SK-N-SH (cell line): ENCODE measurements around the gene KLHDC7B. TPM values are rescaled to one million over a fixed set of nuclear protein-coding genes. Genes with fewer than 3 reads are reported as not detected.

Experiments used
- CTCF ChIA-PET: fragments of 300-600, 350-600 bp; formaldehyde crosslinking; extraction: SDS; loops from one replicate; lab custom pipeline; 2021; lab: Yijun Ruan, JAX
- POLR2A ChIA-PET: fragments of 350-600 bp; sonication (Branson Sonifier 250); formaldehyde crosslinking; extraction: SDS; loops from one replicate; lab custom pipeline; 2020; ENCODE audit warnings: antibody characterized with exemption, inconsistent platforms; lab: Yijun Ruan, JAX
- DNase-seq: peaks from one replicate; pipeline ENCODE4 v3.0.0; 2012
- H2AFZ ChIP-seq: fragments of 200-600 bp; sonication (generic); 2 replicates; pipeline ENCODE4 v1.8.1; 2016; ENCODE audit warnings: antibody characterized with exemption, mild to moderate bottlenecking, low read depth
- H3F3A ChIP-seq: fragments of 200-600 bp; sonication (generic); replicated peaks from 2 replicates; pipeline ENCODE3; 2016; ENCODE audit warnings: antibody characterized with exemption, mild to moderate bottlenecking; ENCODE audit not compliant: insufficient read depth
- H3K27ac ChIP-seq, 2 experiments: fragments of 200-500 bp in 1 of 2; fragments of 200-600 bp in 1 of 2; sonication (Bioruptor generic) in 1 of 2; sonication (generic), shearing (Covaris generic) in 1 of 2; 2 replicates each; pipeline versions ENCODE4 v1.5.1 to v1.6.1; 2014 to 2016; ENCODE audit warnings: low read depth in 2 of 2, inconsistent platforms in 1 of 2, low read length in 1 of 2, mild to moderate bottlenecking in 1 of 2, mixed read lengths in 1 of 2
- H3K27me3 ChIP-seq: fragments of 200-600 bp; sonication (generic), shearing (Covaris generic); 2 replicates; pipeline ENCODE4 v1.6.1; 2016; ENCODE audit warnings: mixed run types; ENCODE audit not compliant: insufficient read depth
- H3K36me3 ChIP-seq, 2 experiments: fragments of 200-500 bp in 1 of 2; fragments of 200-600 bp in 1 of 2; sonication (Bioruptor generic) in 1 of 2; sonication (generic) in 1 of 2; replicated peaks in 1 of 2; 2 replicates each; pipeline versions ENCODE3 to v1.5.1; 2014 to 2016; ENCODE audit warnings: low read length in 1 of 2, mild to moderate bottlenecking in 1 of 2; ENCODE audit not compliant: insufficient read depth in 2 of 2, control insufficient read depth in 1 of 2
- H3K4me1 ChIP-seq, 2 experiments: fragments of 200-500 bp in 1 of 2; fragments of 200-600 bp in 1 of 2; sonication (Bioruptor generic) in 1 of 2; sonication (generic), shearing (Covaris generic) in 1 of 2; 2 replicates each; pipeline versions ENCODE4 v1.5.1 to v1.6.1; 2014 to 2016; ENCODE audit warnings: low read depth in 1 of 2, low read length in 1 of 2, mixed run types in 1 of 2; ENCODE audit not compliant: insufficient read depth in 2 of 2, control insufficient read depth in 1 of 2
- H3K4me2 ChIP-seq: fragments of 200-600 bp; sonication (generic), shearing (Covaris generic); 2 replicates; pipeline ENCODE4 v1.6.1; 2017; ENCODE audit warnings: mixed run types
- H3K4me3 ChIP-seq, 2 experiments: fragments of 200-500 bp in 1 of 2; fragments of 200-600 bp in 1 of 2; sonication (Bioruptor generic) in 1 of 2; sonication (generic), shearing (Covaris generic) in 1 of 2; 2 replicates each; pipeline versions ENCODE4 v1.5.1 to v1.8.1; 2014 to 2016; ENCODE audit warnings: low read depth in 2 of 2, inconsistent platforms in 1 of 2, low read length in 1 of 2, mild to moderate bottlenecking in 1 of 2, mixed read lengths in 1 of 2, moderate library complexity in 1 of 2
- H3K79me2 ChIP-seq: fragments of 200-600 bp; sonication (generic); 2 replicates; pipeline ENCODE4 v1.8.1; 2017; ENCODE audit warnings: mild to moderate bottlenecking; ENCODE audit not compliant: insufficient read depth
- H3K9ac ChIP-seq: fragments of 200-600 bp; sonication (generic); 2 replicates; pipeline ENCODE4 v1.6.1; 2017; ENCODE audit warnings: mixed run types
- H3K9me2 ChIP-seq: fragments of 200-600 bp; sonication (generic); 2 replicates; pipeline ENCODE4 v1.6.1; 2017; ENCODE audit warnings: mixed run types
- H3K9me3 ChIP-seq: fragments of 200-600 bp; sonication (generic); 2 replicates; pipeline ENCODE4 v1.6.1; 2017; ENCODE audit warnings: mixed run types, mild to moderate bottlenecking, moderate library complexity
- H4K20me1 ChIP-seq: fragments of 200-600 bp; sonication (generic); 2 replicates; pipeline ENCODE4 v1.6.1; 2017; ENCODE audit warnings: mild to moderate bottlenecking, mixed run types; ENCODE audit not compliant: insufficient read depth
- ELF1 ChIP-seq: IDR thresholded peaks from 2 replicates; pipeline ENCODE4 v1.4.0; 2012
- EP300 ChIP-seq, 2 experiments: IDR thresholded peaks; 2 replicates each; pipeline versions ENCODE4 v1.4.0 to v1.6.1; 2012; ENCODE audit warnings: borderline replicate concordance in 1 of 2, low read depth in 1 of 2, low read length in 1 of 2
- EZH2phosphoT487 ChIP-seq: fragments of 200-600 bp; sonication (generic); IDR thresholded peaks from 2 replicates; pipeline ENCODE4 v1.6.1; 2017; ENCODE audit warnings: low read depth, mixed run types, mild to moderate bottlenecking, antibody characterized with exemption, moderate library complexity, borderline replicate concordance
- FOSL2 ChIP-seq: IDR thresholded peaks from 2 replicates; pipeline ENCODE4 v1.4.0; 2012; ENCODE audit warnings: low read depth, mild to moderate bottlenecking, moderate library complexity, borderline replicate concordance
- FOXJ3 ChIP-seq: sonication (generic); formaldehyde crosslinking; IDR thresholded peaks from 2 replicates; pipeline ENCODE4 v1.5.1; 2020; ENCODE audit warnings: mild to moderate bottlenecking, missing genetic modification reagents
- FOXM1 ChIP-seq: IDR thresholded peaks from 2 replicates; pipeline ENCODE4 v1.4.0; 2012; ENCODE audit warnings: low read depth, mild to moderate bottlenecking
- GATA2 ChIP-seq: sonication (generic); formaldehyde crosslinking; IDR thresholded peaks from 2 replicates; pipeline ENCODE4 v1.5.0; 2020; ENCODE audit warnings: mild to moderate bottlenecking, missing genetic modification reagents
- IRF3 ChIP-seq: fragments of 150-350 bp; IDR thresholded peaks from 2 replicates; pipeline ENCODE4 v1.6.1; 2016; ENCODE audit warnings: mild to moderate bottlenecking, low read depth, low read length
- JUND ChIP-seq: IDR thresholded peaks from 2 replicates; pipeline ENCODE4 v1.4.0; 2012
- MXI1 ChIP-seq: IDR thresholded peaks from 2 replicates; pipeline ENCODE4 v1.6.1; 2012; ENCODE audit warnings: mild to moderate bottlenecking, low read depth, low read length, improper control_type of control experiment
- NFIC ChIP-seq: IDR thresholded peaks from 2 replicates; pipeline ENCODE4 v1.4.0; 2012; ENCODE audit warnings: borderline replicate concordance
- NRF1 ChIP-seq: IDR thresholded peaks from 2 replicates; pipeline ENCODE4 v1.6.1; 2012; ENCODE audit warnings: low read depth, mild to moderate bottlenecking, low read length
- RXRA ChIP-seq: IDR thresholded peaks from 2 replicates; pipeline ENCODE4 v1.4.0; 2012; ENCODE audit warnings: low read depth, mild to moderate bottlenecking, borderline replicate concordance
- SIN3A ChIP-seq: IDR thresholded peaks from 2 replicates; pipeline ENCODE4 v1.6.1; 2012; ENCODE audit warnings: low read depth, mild to moderate bottlenecking, low read length, moderate library complexity, borderline replicate concordance
- SMC3 ChIP-seq: IDR thresholded peaks from 2 replicates; pipeline ENCODE4 v1.6.1; 2012; ENCODE audit warnings: low read depth, low read length, improper control_type of control experiment
- TAF1 ChIP-seq: IDR thresholded peaks from 2 replicates; pipeline ENCODE4 v1.6.1; 2012; ENCODE audit warnings: low read depth, mild to moderate bottlenecking, low read length, moderate library complexity, borderline replicate concordance
- TCF12 ChIP-seq: IDR thresholded peaks from 2 replicates; pipeline ENCODE4 v1.4.0; 2012
- ZBTB33 ChIP-seq: IDR thresholded peaks from 2 replicates; pipeline ENCODE4 v1.4.0; 2012; ENCODE audit warnings: low read depth, borderline replicate concordance
- WGBS: methylation state at CpG from one replicate; pipeline ENCODE4 v1.1.6; 2017; ENCODE audit warnings: low lambda C conversion rate; 5-methylcytosine and 5-hydroxymethylcytosine counted together
- polyA plus RNA-seq, 3 experiments: library from polyadenylated mRNA; depleted of rRNA; stranded (reverse); fragments of >200 nt; gene quantifications; 2 replicates each; pipeline ENCODE4 v1.2.3, GENCODE V29; 2012

Gene KLHDC7B
- polyA plus RNA-seq, 1 of the 3 experiments (the other 2 are of a cell fraction): 0.07 TPM

DNA sequence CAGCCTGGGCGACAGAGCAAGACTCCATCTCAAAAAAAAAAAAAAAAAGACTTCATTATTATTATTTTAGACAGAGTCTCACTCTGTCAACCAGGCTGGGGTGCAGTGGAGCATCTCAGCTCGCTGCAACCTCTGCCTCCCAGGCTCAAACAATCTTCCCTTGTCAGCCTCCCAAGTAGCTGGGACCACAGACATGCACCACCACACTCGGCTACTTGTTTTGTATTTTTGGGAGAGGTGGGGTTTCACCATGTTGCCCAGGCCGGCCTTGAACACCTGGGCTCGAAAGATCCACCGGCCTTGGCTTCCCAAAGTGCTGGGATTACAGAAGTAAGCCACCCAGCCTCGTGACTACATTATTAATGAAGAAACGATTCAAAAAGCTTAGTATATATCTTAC lies 10.6 kb upstream of the KLHDC7B start (continued):
- TF ChIP-seq MXI1 (no peak), ZBTB33 (no peak), TAF1 (no peak), FOXM1 (no peak), SIN3A (no peak), GATA2 (CRISPR knock-in tag) (no peak)

DNA sequence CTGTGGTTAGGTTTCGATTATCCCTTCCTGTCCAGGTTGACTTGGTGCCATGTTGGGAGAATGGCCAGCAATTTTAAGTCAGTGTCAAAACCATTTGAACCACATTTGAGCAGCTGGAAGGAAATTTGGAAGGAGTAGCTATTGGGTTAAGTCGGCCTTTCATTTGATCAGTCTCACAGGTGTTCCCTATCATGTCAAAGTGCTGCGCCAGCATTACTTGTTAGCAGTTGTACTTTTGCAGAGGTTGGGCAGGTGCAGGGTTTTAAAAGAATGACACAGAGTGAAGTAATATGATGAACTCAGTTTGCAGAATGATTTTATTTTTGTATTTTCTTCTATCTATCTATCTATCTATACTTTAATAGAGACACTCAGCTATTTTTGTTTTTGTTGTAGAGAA lies 9.5 kb upstream of the KLHDC7B start:
- H3K4me2 ChIP-seq: no peak overlapping the region
- no peaks in the 10 kb centered on the region for H3K9me2 ChIP-seq
- H2AFZ ChIP-seq: no peak overlapping the region
- no peaks in the 10 kb centered on the region for H3K9me3 ChIP-seq
- no peak overlapping the region for H3K9ac ChIP-seq
- peaks cover 6% of the 10 kb centered on the region in 2 experiments; a peak in 2 of 4 replicates for H3K4me1 ChIP-seq
- no peaks in the 10 kb centered on the region for H4K20me1 ChIP-seq
- TF ChIP-seq RXRA: no peak
- no peak for TF ChIP-seq ELF1
- TF ChIP-seq TCF12: no peak
- no peak for TF ChIP-seq ZBTB33
- TF ChIP-seq GATA2 (CRISPR knock-in tag): no peak
- TF ChIP-seq FOSL2: no peak
- no peak for TF ChIP-seq NFIC
- TF ChIP-seq NRF1: no peak
- no peak for TF ChIP-seq IRF3
- TF ChIP-seq SMC3: no peak
- TF ChIP-seq EP300 (IDR thresholded peaks at IDR 0.05; ENCODE audit: borderline replicate concordance in 1 of 2, low read depth in 1 of 2, low read length in 1 of 2): no peak
- no peak for TF ChIP-seq EZH2phosphoT487
- no peak for TF ChIP-seq JUND
- TF ChIP-seq FOXJ3: no peak
- TF ChIP-seq, all 33 proteins: peak for 0
- Histone ChIP-seq H3K36me3 (no peaks in the 10 kb centered on the region), H3K4me3 (no peak overlapping the region), H3K27ac (no peak overlapping the region), H3K79me2 (no peaks in the 10 kb centered on the region), H3K27me3 (no peaks in the 10 kb centered on the region), H3F3A (peaks cover 5% of the 10 kb centered on the region)
- ChIA-PET CTCF (interaction anchor here (1.1 to 2.6 kb wide), 5 partner anchors 8 to 85 kb away, joined by 3 to 14 read pairs (median 8); partner anchors contain the start of genes SCO2 and SYCE3), POLR2A (no interaction called here)
- 76% methylated on average over 3 of the region's 3 CpGs for WGBS
- DNase-seq: no peak
